DND-41 (cell line): ENCODE data around the gene GAA.

ENCODE experiments used
- ATAC-seq: fragments of 200-7000 bp; cut with Tn5 transposase; 3 replicates; pipeline ENCODE4 v1.9.1; 2021; ENCODE audit warnings: low read depth; ENCODE audit not compliant: insufficient read depth
- DNase-seq: peaks from one replicate; pipeline ENCODE4 v3.0.0-alpha.2; 2020
- H2AFZ ChIP-seq: 2 replicates; pipeline ENCODE4 v1.6.0; 2012; ENCODE audit warnings: low read depth, low read length
- H3K27ac ChIP-seq: 2 replicates; pipeline ENCODE4 v1.5.1; 2012; ENCODE audit warnings: low read length, inconsistent platforms
- H3K27me3 ChIP-seq: fragments of 200-600 bp; sonication (generic); 2 replicates; pipeline ENCODE4 v1.6.0; 2012; ENCODE audit warnings: low read length, mild to moderate bottlenecking, inconsistent platforms; ENCODE audit not compliant: insufficient read depth, poor library complexity
- H3K36me3 ChIP-seq: 2 replicates; pipeline ENCODE4 v1.5.1; 2012; ENCODE audit warnings: low read length, inconsistent platforms; ENCODE audit not compliant: insufficient read depth
- H3K4me1 ChIP-seq: 2 replicates; pipeline ENCODE4 v1.5.1; 2012; ENCODE audit warnings: mild to moderate bottlenecking, low read length; ENCODE audit not compliant: insufficient read depth
- H3K4me2 ChIP-seq: 2 replicates; pipeline ENCODE4 v1.6.0; 2012; ENCODE audit warnings: mild to moderate bottlenecking, moderate library complexity, low read length, inconsistent platforms; ENCODE audit not compliant: insufficient read depth
- H3K4me3 ChIP-seq, 2 experiments: fragments of 200-600 bp in 1 of 2; shearing (Covaris generic) in 1 of 2; 2 replicates each; pipeline ENCODE4 v1.5.1; 2012 to 2016; ENCODE audit warnings: inconsistent platforms in 2 of 2, low read length in 2 of 2, mild to moderate bottlenecking in 2 of 2, low read depth in 1 of 2, moderate library complexity in 1 of 2
- H3K79me2 ChIP-seq: 2 replicates; pipeline ENCODE4 v1.6.0; 2012; ENCODE audit warnings: low read length, inconsistent platforms; ENCODE audit not compliant: insufficient read depth
- H3K9ac ChIP-seq: 2 replicates; pipeline ENCODE4 v1.6.0; 2012; ENCODE audit warnings: low read depth, mild to moderate bottlenecking, inconsistent platforms, low read length, moderate library complexity
- H3K9me3 ChIP-seq: 2 replicates; pipeline ENCODE4 v1.5.1; 2012; ENCODE audit warnings: low read length, moderate library complexity, mild to moderate bottlenecking, inconsistent platforms; ENCODE audit not compliant: insufficient read depth, severe bottlenecking
- H4K20me1 ChIP-seq: 2 replicates; pipeline ENCODE4 v1.6.0; 2012; ENCODE audit warnings: low read length; ENCODE audit not compliant: insufficient read depth
- CTCF ChIP-seq: IDR thresholded peaks from 2 replicates; pipeline ENCODE4 v1.5.1; 2012; ENCODE audit warnings: borderline replicate concordance, low read length, moderate library complexity, mild to moderate bottlenecking; ENCODE audit not compliant: poor library complexity, severe bottlenecking; ENCODE audit errors: extremely low read depth
- EZH2 ChIP-seq: IDR thresholded peaks from 3 replicates; pipeline ENCODE4 v1.6.1; 2012; ENCODE audit warnings: borderline replicate concordance, low read depth, mild to moderate bottlenecking, moderate library complexity, low read length, inconsistent platforms; ENCODE audit not compliant: severe bottlenecking

GAA gene

GRCh38 chr17:80107231-80108021 lies 6.0 kb downstream of the GAA start:
- Histone ChIP-seq H3K4me3 (no peak overlapping the region), H3K9ac (no peak overlapping the region), H3K4me1 (peaks cover 7% of the 10 kb centered on the region), H3K36me3 (no peaks in the 10 kb centered on the region), H3K27ac (no peak overlapping the region), H3K79me2 (peaks cover 6% of the 10 kb centered on the region), H3K9me3 (no peaks in the 10 kb centered on the region), H2AFZ (no peak overlapping the region), H4K20me1 (no peaks in the 10 kb centered on the region), H3K27me3 (no peaks in the 10 kb centered on the region), H3K4me2 (no peak overlapping the region)
- ATAC-seq (no peak), DNase-seq (no peak)
- TF ChIP-seq EZH2 (no peak), CTCF (no peak)

- no peak for DNase-seq
- H4K20me1 ChIP-seq, result no peaks in the 10 kb centered on the region
- no peak for ATAC-seq
- no peaks in the 10 kb centered on the region for H3K9me3 ChIP-seq
- H3K4me3 ChIP-seq, result no peak overlapping the region
- no peaks in the 10 kb centered on the region for H3K27me3 ChIP-seq
- H3K27ac ChIP-seq, result no peak overlapping the region
- H3K9ac ChIP-seq, result no peak overlapping the region
- no peaks in the 10 kb centered on the region for H3K4me1 ChIP-seq
- H2AFZ ChIP-seq, result no peak overlapping the region
- H3K36me3 ChIP-seq, result no peaks in the 10 kb centered on the region
- H3K79me2 ChIP-seq, result no peaks in the 10 kb centered on the region
- no peak overlapping the region for H3K4me2 ChIP-seq
- TF ChIP-seq EZH2, result no peak
- TF ChIP-seq CTCF, result no peak
Observed at GRCh38 chr17:80108036-80108971, 6.9 kb downstream of the GAA start.

GRCh38 chr17:80109066-80109660 lies 7.8 kb downstream of the GAA start:
- Histone ChIP-seq H3K4me3 (no peak overlapping the region), H3K27ac (no peak overlapping the region), H3K4me2 (no peak overlapping the region), H3K9me3 (no peaks in the 10 kb centered on the region), H3K27me3 (no peaks in the 10 kb centered on the region), H3K4me1 (no peaks in the 10 kb centered on the region), H2AFZ (no peak overlapping the region), H4K20me1 (no peaks in the 10 kb centered on the region), H3K9ac (no peak overlapping the region), H3K36me3 (no peaks in the 10 kb centered on the region), H3K79me2 (no peaks in the 10 kb centered on the region)
- ATAC-seq (no peak), DNase-seq (no peak)
- TF ChIP-seq EZH2 (no peak), CTCF (no peak)
